CD4-positive, alpha-beta T cell treated with Interleukin-2 at 100 ng/mL for 4 hours (primary cell): ENCODE results near the gene PDGFRA.

Experiments
- DNase-seq: peaks from one replicate; pipeline ENCODE4 v3.0.0-alpha.2; 2020; ENCODE audit warnings: low spot score

The PDGFRA gene

DNA sequence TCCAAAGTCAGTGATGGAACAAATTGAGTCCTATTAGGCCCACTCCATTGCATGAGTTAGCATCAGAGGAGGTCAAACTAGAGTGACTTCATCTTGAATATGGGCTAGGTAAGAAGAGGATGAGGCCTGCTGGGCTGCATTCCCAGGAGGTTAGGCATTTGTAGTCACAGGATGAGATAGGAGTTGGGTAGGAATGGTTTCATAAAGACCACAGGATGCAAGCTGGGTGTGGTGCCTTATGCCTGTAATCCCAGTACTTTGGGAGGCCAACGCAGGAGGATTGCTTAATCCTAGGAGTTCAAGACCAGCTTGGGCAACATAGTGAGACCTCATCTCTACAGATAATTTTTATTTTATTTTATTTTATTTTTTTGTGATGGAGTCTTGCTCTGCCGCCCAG is 26.8 kb downstream of the PDGFRA start:
- no peak for DNase-seq

DNA sequence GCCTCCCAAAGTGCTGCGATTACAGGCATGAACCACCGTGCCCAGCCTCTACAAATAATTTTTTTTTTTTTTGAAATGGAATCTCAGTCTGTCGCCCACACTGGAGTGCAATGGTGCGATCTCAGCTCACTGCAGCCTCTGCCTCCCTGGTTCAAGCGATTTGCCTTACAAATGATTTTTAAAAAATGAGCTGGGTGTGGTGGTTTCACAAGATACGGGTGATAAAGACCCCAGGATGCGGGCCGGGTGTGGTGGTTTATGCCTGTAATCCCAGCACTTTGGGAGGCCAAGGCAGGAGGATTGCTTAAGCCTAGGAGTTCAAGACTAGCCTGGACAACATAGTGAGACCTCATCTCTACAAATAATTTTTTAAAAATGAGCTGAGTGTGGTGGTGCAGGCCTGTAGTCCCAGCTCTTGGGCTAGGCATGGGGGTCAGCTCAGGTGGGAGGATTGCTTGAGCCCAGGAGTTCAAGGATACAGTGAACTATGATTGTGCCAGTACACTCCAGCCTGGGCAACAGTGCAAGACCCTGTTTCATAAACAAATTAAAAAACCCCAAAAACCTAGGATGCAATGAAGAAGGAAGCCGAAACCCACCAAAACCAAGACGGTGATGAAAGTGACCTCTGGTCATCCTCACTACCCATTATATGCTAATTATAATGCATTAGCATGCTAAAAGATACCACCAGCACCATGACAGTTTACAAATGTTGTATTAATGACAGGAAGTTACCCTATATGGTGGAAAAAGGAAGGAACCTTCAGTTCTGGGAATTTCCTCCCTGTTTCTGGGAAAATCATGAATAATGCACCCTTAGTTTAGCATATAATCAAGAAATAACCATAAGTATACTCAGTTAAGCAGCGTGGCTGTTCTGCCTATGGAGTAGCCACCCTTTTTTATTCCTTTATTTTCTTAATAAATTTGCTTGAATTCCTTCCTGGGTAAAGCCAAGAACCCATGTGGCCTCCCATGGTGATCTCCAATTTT is 27.7 kb downstream of the PDGFRA start:
- no peak for DNase-seq

DNA sequence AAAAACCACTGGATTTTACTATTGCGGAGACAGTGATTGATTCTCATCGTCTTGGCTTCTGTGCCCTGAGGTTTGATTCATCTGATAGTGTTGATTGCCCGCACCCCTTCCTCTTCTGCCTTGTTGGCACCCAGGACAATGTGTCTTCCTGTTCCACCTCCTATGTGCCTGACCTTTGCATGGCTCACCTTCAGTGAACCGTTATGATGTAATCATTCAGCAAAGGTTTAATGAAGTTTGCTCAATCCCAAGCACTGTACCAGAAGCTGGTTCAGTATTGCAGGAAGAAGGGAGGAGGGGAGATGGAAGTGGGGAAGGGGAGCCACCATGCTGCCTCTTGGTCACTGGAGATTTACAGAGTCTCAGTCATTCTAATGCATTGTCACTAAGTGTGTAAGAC is 36.3 kb downstream of the PDGFRA start:
- DNase-seq: no peak

DNA sequence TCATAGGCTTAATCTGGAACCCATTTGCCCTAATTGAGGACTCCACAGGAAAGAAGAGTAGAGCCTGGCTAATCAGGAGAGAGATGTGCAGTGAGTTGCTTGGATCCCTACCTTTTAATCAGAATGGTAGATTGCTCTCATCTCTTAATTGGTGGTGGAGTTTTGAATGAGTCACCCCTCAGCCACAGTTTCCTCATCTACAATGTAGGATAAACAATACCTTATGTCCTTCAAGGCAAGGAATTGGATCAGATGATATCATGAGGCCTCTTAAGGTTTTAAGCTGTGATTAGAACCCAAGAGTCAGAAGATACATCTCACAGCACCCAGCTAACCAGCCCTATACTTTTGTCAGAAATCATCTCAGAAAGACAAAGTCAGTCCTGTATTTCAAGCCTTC is 39.1 kb downstream of the PDGFRA start:
- no peak for DNase-seq

DNA sequence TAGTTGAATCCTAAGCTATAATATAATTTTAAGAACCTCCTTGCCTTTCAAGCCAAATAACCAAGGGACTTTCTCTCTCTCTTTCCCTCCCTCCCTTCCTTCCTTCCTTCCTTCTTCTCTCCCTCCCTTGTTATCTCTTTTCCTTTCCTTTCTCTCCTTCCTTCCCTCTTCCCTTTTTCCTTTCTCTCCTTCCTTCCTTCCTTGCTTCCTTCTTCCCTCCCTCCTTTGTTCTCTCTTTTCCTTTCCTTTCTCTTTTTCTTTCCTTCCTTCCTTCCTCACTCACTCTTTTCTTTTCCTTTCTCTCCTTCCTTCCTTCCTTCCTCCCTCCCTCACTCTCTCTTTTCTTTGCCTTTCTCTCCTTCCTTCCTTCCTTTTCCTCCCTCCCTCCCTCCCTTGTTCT is 42.4 kb downstream of the PDGFRA start:
- no peak for DNase-seq

DNA sequence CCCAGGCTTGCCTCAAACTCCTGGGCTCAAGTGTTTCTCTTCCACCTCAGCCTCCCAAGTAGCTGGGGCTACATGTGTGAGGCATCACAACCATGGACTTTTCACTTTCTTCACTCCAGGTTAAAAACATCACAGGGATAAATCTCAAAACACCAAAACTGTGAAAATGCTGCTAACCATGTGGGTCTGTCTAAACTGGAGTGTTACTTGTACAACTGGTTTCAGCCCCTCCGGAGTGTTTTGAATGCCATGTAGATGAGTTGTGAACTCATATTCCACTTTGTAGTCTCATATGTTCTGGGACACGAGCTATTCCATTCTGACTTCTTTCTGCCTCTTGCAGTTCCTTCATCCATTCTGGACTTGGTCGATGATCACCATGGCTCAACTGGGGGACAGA is 43.0 kb downstream of the PDGFRA start:
- no peak for DNase-seq

DNA sequence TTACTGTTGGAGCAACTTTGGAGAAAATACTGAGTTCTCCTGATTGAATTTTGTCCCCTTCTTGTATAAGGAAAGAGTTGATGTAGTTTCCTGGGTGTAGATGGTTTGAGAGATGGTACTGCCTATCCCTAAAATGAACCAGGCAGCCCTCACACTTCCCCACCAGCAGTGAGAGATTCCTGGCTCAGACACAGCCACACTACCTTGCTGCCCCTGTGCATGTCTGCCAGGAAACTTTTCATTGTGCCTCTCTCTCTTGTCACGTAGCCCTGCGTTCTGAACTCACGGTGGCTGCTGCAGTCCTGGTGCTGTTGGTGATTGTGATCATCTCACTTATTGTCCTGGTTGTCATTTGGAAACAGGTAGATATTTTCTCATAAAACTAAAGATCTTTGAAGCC is 45.2 kb downstream of the PDGFRA start:
- DNase-seq: no peak

DNA sequence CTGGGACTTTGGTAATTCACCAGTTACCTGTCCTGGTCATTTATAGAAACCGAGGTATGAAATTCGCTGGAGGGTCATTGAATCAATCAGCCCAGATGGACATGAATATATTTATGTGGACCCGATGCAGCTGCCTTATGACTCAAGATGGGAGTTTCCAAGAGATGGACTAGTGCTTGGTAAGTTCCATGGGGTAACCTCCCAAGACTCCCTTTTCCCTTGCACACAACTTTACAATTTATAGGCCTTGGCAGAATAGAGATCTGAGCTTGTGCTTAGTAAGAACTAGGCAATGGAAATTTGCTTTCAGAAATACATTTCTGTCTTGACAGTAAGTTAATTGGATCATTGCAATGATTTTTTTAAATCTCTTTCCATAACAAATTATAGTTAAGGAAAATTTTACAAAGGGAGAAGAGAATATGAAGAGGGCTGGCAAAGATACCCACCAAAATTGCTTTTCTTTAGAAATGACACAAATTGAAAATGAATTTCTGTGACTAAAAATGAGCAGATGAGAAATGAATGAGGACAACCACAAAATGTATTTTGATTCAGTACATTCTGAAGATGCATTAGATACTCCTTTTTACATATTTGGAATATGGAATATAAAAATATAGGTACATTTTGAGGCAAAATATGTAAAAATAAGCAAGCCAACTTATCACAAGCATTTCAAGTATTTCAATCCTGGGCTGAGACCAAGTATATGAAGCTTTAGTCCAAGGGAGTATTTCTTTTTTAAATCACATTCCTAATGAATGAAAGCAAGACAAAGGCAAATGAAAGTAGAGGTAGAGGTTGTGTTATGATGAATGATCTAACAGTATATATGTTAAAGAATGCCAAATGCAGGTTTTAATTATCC is 45.9 kb downstream of the PDGFRA start:
- no peak for DNase-seq

DNA sequence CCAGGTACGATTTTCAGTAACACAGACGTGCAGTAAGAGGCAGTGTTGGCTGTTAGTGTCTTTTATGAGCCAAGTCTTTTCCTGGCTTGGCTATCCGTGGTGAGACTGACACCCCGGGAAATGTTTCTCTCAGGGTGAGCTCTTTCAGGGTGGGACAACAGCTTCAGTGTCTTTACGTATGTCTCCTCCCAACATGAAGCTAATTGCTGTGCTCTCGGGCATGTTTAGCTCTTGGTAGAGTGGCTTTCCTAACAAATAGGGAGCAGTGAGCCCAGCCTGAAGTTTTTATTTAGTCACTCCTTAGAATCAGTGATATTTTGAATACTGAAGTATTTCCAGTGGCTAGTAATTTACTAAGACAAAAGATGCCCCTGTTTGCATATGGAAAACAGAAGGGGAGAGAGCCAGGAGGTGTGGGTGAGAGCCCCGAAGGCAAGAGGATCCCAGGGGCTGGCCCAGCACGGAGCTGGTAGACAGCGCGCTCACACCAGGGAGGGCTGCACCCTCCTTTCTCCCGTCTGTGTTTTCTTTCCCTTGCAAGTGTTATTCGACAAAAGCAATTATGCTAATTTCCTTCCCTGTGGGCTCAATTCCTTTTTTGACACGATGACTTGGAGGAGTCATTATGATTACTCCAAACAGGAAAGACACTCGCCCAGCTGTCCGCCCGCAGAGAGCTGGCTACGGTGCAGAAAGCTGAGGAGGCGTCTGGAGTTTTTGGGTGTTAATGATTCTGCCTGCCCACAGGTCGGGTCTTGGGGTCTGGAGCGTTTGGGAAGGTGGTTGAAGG is 47.7 kb downstream of the PDGFRA start:
- no peak for DNase-seq

DNA sequence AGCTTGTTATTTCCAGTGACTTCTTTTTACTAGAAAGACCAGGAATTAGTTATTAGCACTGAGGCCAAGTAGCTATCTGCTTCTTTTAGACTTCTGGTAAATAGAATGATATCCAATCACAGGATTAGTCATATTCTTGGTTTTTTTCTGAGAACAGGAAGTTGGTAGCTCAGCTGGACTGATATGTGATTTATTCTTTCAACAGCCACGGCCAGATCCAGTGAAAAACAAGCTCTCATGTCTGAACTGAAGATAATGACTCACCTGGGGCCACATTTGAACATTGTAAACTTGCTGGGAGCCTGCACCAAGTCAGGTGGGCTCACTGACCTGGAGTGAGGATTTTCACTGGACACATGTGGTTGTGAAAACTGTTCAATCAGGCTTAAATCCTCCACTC is 48.6 kb downstream of the PDGFRA start:
- DNase-seq: no peak

DNA sequence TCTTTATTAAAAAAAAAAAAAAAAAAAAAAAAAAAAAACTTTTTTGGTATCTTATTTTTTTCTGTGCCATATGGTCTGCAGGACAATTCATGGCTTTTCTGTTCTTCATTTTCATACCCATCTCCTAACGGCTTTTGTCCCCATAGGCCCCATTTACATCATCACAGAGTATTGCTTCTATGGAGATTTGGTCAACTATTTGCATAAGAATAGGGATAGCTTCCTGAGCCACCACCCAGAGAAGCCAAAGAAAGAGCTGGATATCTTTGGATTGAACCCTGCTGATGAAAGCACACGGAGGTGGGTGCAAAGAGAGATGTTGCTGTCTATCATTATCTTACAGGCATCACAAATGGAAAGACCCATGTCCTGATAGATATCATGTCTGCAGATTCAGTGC is 49.1 kb downstream of the PDGFRA start:
- no peak for DNase-seq

DNA sequence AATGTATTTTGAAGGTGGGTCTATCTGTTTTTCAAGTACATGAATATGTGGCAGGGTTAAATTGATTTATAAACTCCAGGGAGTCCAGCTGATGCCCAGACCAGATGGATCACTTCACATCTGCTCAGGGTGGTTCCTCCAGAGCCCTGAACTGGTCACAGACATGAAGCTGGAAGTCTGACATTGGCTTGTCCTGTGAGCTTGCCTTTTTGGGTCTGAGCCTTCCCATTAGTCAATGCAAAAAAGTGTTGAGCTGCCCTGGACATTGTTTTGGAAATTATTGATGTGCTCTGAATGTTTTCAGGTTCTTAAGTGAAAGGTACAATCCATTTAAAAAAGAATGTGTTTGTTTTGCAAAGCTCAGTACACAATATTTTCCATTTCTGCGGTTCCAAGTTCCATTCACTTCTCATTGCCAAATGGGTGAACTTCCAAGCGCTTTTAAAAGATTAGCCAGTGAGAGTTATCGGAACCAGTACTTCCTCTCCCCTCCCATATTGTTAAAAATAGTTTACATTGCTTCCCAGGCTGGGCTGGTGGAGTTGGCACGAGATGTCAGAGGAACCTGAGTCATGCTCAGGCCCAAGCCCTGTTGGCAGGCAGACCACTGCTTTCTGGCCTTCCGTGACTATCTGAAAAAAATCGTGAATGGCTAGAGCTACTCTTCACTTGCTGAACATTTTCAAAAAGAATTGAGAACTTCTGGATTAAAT is 52.1 kb downstream of the PDGFRA start:
- no peak for DNase-seq

DNA sequence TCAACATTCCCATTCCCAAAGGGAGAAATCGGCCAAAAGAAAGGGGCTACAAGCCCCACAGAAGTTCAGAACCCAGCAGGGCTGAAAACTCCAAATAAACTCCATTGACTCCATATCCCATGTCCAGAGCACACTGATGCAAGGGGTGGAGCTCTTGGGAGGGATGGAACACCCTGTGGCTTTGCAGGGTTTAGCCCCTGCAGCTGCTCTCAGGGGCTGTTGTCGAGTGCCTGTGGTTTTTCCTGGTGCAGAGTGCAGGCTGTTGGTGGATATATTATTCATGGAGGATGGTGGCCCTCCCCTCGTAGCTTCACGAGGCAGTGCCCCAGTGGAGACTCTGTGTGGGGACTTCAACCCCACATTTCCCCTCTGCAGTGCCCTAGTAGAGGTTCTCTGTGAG is 53.7 kb downstream of the PDGFRA start:
- DNase-seq: no peak

DNA sequence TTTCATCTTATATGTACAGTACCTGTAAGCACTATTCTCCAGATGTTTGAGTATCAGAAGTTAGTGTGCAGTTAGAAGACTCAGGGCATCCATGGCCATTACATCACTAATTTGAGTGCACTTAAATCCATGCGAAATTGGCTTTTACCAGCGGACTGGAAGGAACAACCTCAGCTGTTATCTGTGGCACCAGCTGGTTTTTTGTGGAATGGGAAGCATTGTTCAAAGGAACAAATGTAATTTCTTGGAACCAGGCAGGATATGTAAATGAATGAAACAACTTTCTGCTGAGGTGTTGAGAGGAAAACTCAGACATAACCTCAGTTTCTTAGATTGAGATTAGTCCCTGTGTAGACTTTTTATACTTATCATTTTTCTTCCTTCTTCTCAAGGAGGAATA is 60.2 kb downstream of the PDGFRA start:
- DNase-seq: no peak

DNA sequence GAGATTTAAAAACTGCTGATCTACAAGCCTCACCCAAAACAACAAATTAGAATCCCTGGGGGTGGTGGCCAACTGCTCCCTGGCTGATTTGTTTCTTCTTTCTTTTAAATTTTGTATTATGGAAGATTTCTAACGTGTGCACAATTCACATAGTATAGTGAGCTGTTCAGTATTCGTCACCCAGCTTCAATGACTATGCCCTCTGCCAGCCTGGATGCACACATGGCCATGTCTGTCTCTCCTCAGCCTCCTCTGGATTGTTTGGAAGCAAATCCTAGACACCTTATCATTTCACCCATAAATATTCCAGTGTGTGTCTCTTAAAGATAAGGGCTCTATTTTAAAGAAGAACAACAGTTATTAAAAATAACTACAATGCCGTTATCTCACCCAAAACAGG is 61.9 kb downstream of the PDGFRA start:
- no peak for DNase-seq

DNA sequence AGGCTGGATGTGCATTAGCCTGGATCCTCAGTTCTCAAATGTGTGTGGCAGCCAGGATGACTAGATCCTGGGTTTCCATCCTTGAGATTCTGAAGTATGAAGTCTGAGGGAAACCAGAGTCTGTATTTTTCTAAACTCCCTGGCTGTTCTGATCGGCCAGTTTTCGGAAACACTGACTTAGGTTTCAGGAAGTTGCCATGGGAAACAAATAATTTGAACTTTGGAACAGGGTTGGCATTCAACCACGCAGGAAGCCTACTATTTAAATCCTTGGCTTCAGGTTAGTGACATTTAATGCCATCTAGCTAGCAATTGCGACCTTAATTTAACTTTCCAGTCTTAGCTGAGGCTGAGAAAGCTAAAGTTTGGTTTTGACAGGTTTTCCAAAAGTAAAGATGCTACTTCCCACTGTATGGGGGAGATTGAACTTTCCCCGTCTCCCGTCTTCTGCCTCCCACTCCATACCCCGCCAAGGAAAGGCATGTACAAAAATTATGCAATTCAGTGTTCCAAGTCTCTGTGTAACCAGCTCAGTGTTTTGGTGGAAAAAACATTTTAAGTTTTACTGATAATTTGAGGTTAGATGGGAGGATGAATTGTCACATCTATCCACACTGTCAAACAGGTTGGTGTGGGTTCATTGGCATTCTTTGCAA is 67.6 kb downstream of the PDGFRA start:
- no peak for DNase-seq

DNA sequence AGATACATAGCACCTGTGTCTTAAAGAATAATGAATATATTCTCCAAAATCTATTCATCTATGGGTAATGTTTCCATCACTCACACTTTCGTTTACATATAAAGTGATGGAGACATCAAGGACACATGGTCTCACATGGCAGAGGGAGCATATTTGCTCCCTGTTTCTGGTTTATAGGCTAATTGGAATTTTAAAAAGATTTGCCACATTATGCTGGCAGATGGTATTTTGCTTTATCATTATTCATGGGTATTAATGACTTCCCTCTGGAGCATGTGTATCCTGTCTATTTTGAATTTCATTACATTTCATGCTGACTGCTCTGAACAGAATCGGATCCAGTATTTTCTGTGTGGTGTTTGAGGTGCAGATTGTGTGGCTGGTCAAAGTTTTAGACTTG is 79.0 kb downstream of the PDGFRA start:
- DNase-seq: no peak

DNA sequence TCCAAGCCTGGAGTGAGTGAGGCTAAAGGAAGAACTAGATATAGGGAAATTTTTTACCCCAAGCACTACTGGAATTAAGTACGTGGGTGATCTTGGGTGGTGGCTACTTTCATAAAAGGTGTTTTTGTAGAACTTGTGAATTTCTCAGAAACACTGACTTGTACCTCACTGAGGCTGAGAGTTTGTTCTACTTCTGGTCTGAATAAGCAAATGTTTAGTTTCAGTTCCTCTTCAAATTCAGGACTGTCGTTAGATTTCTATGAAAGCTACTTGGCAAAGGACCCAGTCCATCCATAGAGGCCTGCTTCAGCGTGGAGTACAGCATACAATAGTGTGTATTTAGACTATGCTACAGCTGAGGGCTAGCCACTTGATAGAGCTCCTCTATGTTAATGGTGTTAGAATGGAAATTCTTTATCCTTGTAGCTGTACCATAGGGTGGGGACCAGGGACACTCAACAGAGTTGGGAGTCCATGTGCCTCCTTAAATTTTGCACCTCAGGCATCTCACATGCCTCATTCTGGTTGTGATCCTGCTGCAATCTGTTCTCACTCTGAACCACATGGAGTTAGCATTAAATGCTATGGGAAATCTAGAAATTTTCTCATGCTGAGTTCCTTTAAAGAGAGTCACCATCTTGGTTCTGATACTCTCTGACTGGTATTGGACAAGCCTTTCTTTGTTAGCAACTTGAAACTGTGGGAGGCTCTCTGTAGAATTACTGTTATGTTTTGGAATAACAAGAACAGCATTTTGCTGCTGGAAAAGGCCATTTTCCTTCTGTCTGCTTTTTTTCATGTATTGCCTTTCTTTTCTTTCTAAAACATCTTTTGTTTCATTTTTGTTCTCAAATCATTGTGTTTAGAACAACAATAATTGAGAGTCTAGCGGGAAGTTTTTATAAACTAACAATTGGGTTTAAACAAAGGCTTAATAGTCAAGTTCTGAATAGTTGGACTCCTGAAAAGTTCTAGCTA is 86.8 kb downstream of the PDGFRA start:
- DNase-seq: peak; percentile 1

DNA sequence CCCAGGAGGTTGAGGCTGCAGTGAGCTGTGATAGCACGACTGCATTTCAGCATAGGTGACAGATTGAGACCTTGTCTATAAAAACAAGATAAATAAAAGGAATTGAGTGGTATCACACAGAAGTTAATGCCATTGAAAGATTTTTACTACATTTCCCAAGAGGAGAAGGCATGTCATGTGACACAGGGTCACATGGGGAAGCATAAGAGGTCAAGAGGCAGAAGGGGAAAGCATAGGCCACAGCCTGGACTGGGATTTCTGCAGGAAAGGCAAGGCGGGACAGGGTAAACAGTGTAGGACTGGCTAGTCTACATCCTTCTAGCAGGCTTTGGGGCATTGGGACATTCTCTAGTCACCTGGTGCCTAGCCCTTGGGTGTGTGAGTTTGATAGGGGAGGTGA is 88.6 kb downstream of the PDGFRA start:
- DNase-seq: no peak

DNA sequence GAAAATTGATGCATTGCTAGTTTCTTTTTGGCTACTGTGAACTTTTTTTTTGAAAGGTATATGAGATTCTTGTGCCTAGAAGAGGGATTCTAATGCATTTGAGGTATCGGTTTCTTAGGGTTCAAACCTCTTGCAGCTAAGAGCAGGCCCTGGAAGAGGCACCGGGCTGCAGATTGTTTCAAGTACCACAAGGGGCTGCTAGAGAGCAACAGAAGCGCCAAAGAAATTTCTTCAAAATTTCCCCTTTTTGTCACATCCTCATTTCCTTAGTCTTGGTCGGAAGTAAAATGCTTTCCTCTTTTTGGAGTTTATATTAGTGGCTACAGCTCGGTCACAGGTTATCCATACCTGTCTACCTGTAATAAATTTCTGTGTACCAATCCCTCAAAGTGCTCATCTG is 89.8 kb downstream of the PDGFRA start:
- DNase-seq: peak; percentile 4
